HTERT RPE-1 (cell line): ENCODE measurements around the gene MSL3B.
"Not testable (repeated sequence)": the region's sequence is repeated elsewhere in the genome, so short reads cannot be mapped to it uniquely, and the experiment has no call there.

Experiments
- in situ Hi-C: fragments of 300-500 bp; cut with MboI; formaldehyde crosslinking; loops from 4 replicates; pipeline ENCODE4 v1.14.3; 2020; ENCODE audit warnings: low sequenced_read_pairs

Gene MSL3B

DNA sequence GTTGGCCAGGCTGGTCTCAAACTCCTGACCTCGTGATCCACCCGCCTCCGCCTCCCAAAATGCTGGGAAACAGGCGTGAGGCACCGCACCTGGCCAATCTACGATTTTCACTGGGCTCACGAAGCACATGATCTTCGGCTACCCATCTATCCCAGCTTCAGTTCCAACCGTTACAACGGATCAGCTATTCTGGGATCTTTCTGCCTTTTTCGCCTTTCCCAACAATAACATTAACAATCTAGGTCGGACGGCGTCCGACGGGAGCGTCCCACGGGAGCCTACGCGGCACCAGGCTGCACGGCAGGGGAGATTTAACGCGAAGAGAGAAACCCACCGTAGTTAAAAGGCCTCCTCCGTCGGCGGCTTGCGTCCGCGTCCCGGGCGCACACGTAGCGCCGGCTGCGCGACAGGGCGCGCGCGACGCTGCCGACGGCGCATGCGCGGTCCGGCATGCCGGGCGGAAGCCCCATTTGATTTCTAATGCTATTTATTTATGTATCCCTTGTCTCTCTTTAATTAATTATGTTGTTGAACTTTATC lies at the start of gene MSL3B:
MSL3B (minus strand) TSS at position 394 of the 540 bp plus-strand sequence.
- in situ Hi-C loops = no loop called here

DNA sequence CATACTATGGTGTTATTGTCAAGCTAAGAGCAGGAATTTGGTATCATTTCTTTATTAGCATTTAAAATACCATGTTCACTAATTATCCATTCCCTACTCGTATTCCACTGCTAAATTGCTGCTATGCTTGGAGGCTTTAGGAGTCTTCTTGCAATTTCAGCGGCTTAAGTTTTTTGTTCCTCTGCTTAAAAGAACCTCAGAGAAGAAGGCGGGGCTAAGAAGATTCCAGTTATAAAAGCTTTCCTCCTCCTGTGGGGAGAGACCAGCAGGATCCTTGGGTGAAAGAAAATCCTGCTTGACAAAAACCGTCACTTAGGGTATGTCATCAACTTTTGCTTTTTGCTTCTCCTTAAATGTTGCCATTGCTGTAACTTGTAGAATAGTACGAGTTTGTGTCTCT lies 48.9 kb upstream of the MSL3B start, which contains the start of gene TRPM8:
TRPM8 (plus strand) TSS at position 258 of the 400 bp plus-strand sequence. CDS start 9,165 bp downstream, outside the sequence.
- in situ Hi-C loops = no loop called here

DNA sequence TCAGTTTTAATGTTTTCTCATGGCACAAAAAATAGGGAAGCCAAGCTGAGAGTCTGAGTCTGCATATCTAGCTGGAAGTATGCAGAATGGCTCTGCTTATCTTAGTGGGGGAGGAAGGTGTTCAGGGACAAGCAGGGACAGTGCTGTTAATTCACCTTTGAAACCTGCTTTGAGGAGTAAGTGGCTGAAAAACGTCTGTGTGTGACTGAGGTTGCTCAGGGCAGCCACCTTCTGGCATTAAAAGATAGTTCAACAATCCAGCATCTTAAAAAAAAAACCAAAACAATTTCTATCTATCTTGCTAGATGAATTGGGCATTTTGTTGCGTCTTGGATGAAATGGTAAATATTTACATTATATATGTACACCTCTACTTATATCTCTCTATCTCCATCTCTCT lies 46.9 kb upstream of the MSL3B start:
- in situ Hi-C loops = no loop called here

DNA sequence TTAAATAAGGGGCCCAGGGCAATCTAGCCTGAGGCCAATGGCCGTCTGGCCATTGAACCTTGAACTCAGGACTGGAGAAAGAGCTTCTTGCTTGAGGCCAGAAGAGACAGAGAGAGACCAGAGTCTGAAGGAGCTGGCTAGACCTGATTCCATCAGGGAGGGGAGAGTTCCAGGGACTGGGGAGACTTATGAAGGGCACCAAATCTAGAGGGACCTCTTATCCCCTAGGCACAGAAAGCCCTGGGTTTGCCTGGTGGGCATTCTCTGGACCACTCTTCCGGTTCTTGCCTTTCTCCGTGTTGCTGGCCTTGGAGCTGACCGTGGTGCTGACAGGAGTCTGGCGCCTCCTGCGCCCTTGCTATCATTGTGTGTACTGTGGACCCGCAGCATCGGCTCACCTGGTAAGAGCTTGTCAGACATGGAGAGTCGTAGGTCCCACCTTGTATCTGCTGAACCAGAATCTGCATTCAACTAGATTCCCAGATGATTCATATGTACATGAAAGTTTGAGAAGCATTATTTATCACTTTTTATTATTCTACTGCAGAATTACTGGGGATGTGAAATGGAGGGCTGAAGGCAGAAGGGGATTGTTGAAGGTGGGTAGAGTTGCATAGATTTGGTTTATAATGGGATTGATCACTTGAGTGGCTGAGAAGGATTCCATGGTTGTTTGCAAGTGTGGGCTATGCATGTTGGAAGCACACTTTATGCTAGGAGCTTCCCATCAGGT lies 44.7 kb upstream of the MSL3B start:
- in situ Hi-C loops = no loop called here

DNA sequence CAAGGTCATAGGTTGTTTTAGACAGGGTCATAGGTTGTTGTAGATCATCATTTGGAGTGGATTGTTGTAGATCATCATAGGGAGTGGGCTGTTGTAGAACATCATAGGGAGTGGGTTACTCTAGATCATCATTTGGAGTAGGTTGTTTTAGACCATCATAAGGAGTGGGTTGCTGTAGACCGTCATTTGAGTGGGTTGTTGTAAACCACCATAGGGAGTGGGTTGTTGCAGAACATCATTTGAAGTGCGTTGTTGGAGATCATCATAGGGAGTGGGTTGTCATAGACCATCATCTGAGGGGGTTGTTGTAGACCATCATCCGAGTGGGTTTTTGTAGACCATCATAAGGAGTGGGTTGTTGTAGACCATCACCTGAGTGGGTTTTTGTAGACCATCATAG lies 39.4 kb upstream of the MSL3B start:
- in situ Hi-C loops = no loop called here

DNA sequence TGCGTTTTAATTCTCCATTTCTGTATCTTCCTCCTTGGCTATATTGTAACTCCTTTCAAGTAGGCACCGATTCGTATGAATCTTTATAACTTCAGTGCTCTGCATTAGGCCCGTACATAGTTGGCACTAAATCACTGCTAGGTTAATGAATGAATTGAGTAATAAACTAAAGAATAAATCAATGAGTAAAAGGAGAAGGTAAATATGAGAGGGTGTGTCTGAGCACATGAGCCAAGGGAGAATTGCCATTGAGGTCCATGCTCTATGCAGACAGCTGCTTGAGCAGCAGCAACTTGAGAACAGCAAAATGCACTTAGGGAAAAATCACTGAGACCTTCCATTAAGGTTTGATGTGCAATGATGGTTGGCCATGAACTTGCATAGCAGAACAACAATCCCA lies 37.8 kb upstream of the MSL3B start:
- in situ Hi-C loops = no loop called here

DNA sequence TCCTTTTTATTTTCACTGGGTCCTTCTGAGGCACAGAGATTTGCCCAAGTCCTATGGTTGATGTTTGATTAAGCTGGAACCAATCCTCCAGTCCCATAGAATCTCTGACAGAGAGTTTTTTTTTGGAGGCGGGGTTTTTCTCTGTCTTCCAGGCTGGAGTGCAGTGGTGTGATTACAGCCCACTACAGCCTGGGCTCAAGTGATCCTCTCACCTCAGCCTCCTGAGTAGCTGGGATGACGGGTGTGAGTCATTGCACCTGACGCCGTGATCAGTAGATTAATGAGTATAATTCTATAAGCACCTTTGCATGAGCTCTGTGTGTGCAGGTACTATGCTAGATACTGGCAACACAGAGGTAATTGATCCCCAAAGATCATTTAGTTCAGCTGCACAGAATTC lies 33.7 kb upstream of the MSL3B start:
- in situ Hi-C loops = no loop called here

- in situ Hi-C loops = no loop called here
These were observed 33.2 kb upstream of the MSL3B start for GRCh38 chr2:233901367-233901766.

GRCh38 chr2:233896253-233896652 lies 28.1 kb upstream of the MSL3B start:
- in situ Hi-C loops = not testable (repeated sequence)

GRCh38 chr2:233892793-233893192 lies 24.6 kb upstream of the MSL3B start:
- in situ Hi-C loops = no loop called here

GRCh38 chr2:233882353-233882752 lies 14.2 kb upstream of the MSL3B start:
- in situ Hi-C loops = no loop called here

GRCh38 chr2:233872125-233872524 lies 3.9 kb upstream of the MSL3B start:
- in situ Hi-C loops = not testable (repeated sequence)

DNA sequence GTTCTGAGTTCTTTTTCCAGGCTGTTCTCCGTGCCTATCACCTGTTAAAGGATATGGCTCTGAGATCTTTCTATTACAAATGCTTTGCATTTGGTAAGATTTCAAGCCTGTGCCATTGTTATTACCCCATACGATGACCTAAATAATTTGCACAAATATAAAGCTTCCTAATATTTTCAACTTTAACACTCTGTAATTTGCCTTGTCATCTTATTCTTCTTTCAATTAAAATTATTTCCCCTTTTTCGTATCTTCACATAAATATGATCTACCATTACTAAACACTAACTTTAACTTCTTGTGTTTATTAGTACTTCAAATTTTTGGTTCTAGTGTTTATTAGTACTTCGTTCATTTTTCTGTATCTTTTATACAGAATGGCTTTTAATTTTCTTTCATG lies 3.2 kb upstream of the MSL3B start:
- in situ Hi-C loops = no loop called here

- in situ Hi-C loops = no loop called here
These were observed 1.7 kb downstream of the MSL3B start for GRCh38 chr2:233866479-233866878.

DNA sequence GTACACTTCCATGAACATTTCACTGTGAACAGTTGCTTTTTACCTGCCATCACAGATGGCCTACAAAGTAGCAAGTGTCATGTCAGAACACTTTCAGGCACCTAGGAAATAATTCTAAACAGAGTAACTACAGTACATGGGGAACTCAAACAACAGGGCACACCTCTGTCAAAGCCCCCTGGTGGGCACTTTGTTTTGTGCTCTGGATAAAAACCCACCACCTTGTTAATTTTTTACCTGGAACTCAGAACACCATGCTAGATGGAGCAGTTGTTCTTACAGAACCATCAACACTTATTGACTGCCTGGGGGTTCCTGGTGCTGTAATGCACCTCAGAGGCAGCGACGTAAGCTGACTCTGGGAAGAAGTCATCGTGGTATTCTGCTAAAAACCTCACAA lies 2.3 kb downstream of the MSL3B start:
- in situ Hi-C loops = no loop called here

GRCh38 chr2:233862261-233862768 lies 5.9 kb downstream of the MSL3B start:
- in situ Hi-C loops = no loop called here

GRCh38 chr2:233858331-233858730 lies 9.9 kb downstream of the MSL3B start:
- in situ Hi-C loops = no loop called here

- in situ Hi-C loops = no loop called here
These were observed 10.6 kb downstream of the MSL3B start for GRCh38 chr2:233857511-233858141.

DNA sequence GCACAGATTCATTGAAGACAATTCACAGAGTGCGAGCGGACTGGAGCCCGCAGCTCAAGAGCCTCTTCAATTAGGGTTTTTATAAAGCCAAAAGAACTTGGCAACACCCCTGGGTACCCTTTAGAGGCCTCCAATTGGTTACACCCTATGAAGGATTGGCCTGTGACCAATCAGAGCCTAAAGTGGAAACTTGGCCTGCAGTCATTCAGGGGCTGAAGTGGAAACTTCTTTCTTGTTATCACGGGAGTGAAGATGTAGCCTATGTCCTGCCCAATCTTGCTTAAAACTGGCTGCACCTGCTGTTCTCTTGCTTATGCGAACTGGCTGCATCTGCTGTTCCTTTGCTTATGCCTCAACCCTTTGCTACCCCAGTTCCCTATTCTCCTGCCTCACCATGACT lies 12.0 kb downstream of the MSL3B start:
- in situ Hi-C loops = no loop called here

DNA sequence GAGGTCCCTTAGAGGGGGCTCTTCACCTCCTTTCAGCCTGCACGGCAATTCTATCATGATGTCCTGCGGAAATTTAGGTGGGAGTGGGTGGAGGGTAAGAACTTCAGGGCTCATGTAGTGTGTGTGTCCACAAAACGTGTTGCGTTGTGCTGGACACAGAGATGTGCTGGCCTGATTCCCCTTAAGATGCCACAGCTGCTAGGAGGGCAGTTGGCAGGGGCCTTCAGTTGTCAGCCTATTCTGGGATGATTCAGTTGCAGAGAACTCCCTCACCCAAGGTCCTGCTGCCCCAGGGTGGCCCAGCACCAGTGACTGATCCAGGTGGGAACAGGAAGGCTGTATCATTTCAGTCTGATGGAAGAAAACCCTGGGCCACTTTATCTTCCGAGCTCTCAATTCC lies 12.8 kb downstream of the MSL3B start:
- in situ Hi-C loops = no loop called here

DNA sequence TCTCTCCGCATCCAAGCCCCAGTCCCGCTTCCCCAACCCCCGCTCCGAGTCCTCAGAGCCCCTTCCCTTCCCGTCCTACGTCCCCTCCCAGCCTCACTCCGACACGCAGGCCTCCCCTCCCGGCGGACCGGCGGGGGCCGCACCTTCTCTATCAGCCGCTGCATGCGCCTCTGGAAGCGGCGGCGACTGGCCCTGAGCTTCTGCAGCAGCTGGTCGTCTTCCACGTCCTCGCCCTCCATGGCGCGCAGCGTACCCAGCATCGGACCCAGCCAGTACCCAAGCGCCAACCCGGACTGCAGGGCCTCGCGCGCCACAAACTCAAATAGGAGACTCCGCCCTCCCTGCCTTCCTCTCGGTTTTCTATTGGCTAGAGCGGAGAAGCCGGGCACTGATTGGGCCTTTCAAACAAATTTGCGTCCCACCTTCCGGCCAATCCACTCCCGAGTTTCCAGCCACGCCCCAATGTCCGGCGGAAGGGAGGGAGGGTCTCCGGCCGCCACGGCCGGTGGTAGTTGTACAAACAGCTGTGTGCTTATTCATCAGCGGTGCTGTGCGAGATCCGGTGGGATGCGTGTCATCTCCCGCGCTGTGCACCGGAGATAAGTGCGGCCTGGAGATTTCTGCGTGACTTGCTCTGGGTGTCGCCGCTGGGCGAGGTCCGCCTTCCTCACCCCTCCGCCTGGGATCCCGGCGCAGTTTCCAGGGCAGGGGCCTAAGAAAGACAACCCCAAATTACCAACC lies 13.8 kb downstream of the MSL3B start, which contains the start of gene HJURP:
HJURP (minus strand) TSS at position 295 of the 741 bp plus-strand sequence; CDS start at position 260, 35 bp downstream.
- in situ Hi-C loops = no loop called here
